Measurements from ENCODE around the gene BANP. TPM values are rescaled to one million over a fixed set of nuclear protein-coding genes. Genes with fewer than 3 reads are reported as not detected.
"Not testable (repeated sequence)": the region's sequence is repeated elsewhere in the genome, so short reads cannot be mapped to it uniquely, and the experiment has no call there.

Gene BANP
- total and polyA plus RNA-seq, 2 donors (not counting 1 experiment from before 2014, with no cell fraction given), result 9.3 to 31.0 TPM

DNA sequence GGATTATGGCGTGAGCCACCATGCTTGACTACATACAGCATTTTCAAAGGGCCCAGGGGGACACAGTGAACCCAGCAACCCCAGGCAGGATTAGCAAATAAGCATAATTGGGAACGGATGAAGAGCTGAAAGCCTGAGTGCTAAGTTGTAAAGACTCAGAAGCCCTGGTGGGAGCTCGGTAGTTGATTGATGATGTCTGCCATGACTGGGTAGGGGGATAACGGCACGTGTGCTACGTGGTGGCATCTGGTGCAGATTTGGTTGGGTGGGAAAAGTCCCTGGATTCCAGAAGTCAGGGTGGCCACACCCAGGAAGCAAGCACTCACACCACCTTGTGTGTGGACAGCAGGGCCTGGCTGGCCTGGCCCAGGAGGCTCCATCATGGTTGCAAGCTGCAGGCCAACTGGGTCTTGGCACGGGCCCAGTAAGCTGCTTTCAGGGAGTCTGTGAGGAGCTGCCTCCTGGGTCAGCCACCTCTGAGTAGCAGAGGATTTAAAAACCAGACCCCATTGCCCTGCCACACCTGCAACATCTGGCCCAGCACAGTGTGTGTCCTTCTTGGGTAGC is 154.4 kb downstream of the BANP start:
- DNase-seq (ENCODE audit: low read depth in 2 of 2); H3K4me3 ChIP-seq (replicated peaks in 1 of 4; ENCODE audit: control extremely low read depth in 1 of 4, insufficient read depth in 1 of 4, low read depth in 3 of 4, low read length in 4 of 4); H2AFZ ChIP-seq (ENCODE audit: low read length); H4K20me1 ChIP-seq (ENCODE audit: control insufficient read depth, extremely low read depth, insufficient read depth, low read length); H3K27ac ChIP-seq (ENCODE audit: insufficient read depth, low read length); H3K79me2 ChIP-seq (ENCODE audit: control insufficient read depth, insufficient read depth, low read length); H3K4me1 ChIP-seq (ENCODE audit: control insufficient read depth, extremely low read depth, insufficient read depth, low read length); H3K9me3 ChIP-seq (ENCODE audit: control insufficient read depth, insufficient read depth, low read depth, low read length); H3K36me3 ChIP-seq (ENCODE audit: control insufficient read depth, insufficient read depth, low read length); H3K9ac ChIP-seq (ENCODE audit: insufficient read depth, low read length); H3K4me2 ChIP-seq (ENCODE audit: extremely low read depth, insufficient read depth, low read length): not testable (repeated sequence)
- H3K27me3 ChIP-seq (ENCODE audit: control insufficient read depth, insufficient read depth, low read length), result peaks cover 15% of the 10 kb centered on the region

DNA sequence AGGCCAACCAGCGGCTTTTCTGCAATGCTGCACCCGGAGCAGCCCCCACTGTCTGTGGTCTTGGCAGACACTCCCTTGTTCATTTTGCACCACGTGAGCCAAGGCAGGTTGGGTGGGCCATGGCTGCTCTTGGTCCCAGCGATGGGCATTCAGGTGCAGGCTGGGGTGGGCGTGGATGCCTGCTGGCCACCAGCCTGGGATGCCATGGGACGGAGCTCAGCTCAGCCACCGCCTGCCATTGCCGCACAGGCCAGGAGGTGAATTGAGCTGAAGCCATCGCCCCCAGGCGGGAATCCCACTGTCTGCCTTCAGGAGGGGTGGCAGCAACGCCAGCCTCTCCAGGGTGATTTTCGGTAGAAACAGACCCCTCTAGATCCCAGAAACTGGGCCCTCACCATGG is 155.3 kb downstream of the BANP start:
- H3K4me1 ChIP-seq (ENCODE audit: control insufficient read depth, extremely low read depth, insufficient read depth, low read length); H3K79me2 ChIP-seq (ENCODE audit: control insufficient read depth, insufficient read depth, low read length); H3K9ac ChIP-seq (ENCODE audit: insufficient read depth, low read length); H3K27me3 ChIP-seq (ENCODE audit: control insufficient read depth, insufficient read depth, low read length); H3K27ac ChIP-seq (ENCODE audit: insufficient read depth, low read length); DNase-seq (ENCODE audit: low read depth in 2 of 2); H3K4me3 ChIP-seq (replicated peaks in 1 of 4; ENCODE audit: control extremely low read depth in 1 of 4, insufficient read depth in 1 of 4, low read depth in 3 of 4, low read length in 4 of 4); H3K9me3 ChIP-seq (ENCODE audit: control insufficient read depth, insufficient read depth, low read depth, low read length); H2AFZ ChIP-seq (ENCODE audit: low read length); H4K20me1 ChIP-seq (ENCODE audit: control insufficient read depth, extremely low read depth, insufficient read depth, low read length); H3K36me3 ChIP-seq (ENCODE audit: control insufficient read depth, insufficient read depth, low read length); H3K4me2 ChIP-seq (ENCODE audit: extremely low read depth, insufficient read depth, low read length): not testable (repeated sequence)

DNA sequence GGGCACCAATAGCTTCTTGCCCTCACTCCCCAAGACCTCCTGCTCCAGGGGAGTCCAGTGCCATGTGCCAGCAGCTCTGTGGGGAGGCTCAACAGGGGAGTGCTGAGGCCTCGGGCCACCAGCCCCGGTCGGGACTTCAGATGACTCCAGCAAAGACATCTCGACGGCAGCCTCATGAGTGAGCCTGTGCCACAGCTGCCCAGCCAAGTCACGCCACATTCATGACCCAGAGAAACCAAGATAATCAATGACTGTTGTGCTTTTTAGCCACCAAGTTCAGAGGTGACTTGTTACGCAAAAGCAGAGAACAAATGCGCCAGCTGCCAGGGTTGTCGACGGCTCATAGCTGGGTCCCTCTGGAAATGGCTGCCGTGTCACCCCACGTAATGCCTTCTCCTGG is 157.5 kb downstream of the BANP start:
- no peak for DNase-seq (ENCODE audit: low read depth in 2 of 2)
- Histone ChIP-seq H3K27me3 (ENCODE audit: control insufficient read depth, insufficient read depth, low read length) (peaks cover 9% of the 10 kb centered on the region), H3K36me3 (ENCODE audit: control insufficient read depth, insufficient read depth, low read length) (no peaks in the 10 kb centered on the region), H2AFZ (ENCODE audit: low read length) (no peak overlapping the region), H3K79me2 (ENCODE audit: control insufficient read depth, insufficient read depth, low read length) (no peaks in the 10 kb centered on the region), H3K4me3 (replicated peaks in 1 of 4; ENCODE audit: control extremely low read depth in 1 of 4, insufficient read depth in 1 of 4, low read depth in 3 of 4, low read length in 4 of 4) (no peak overlapping the region), H3K9me3 (ENCODE audit: control insufficient read depth, insufficient read depth, low read depth, low read length) (no peaks in the 10 kb centered on the region), H3K4me1 (ENCODE audit: control insufficient read depth, extremely low read depth, insufficient read depth, low read length) (no peaks in the 10 kb centered on the region), H4K20me1 (ENCODE audit: control insufficient read depth, extremely low read depth, insufficient read depth, low read length) (no peaks in the 10 kb centered on the region), H3K27ac (ENCODE audit: insufficient read depth, low read length) (no peak overlapping the region), H3K9ac (ENCODE audit: insufficient read depth, low read length) (no peak overlapping the region), H3K4me2 (ENCODE audit: extremely low read depth, insufficient read depth, low read length) (no peak overlapping the region)
- TF ChIP-seq, protein P1, sequence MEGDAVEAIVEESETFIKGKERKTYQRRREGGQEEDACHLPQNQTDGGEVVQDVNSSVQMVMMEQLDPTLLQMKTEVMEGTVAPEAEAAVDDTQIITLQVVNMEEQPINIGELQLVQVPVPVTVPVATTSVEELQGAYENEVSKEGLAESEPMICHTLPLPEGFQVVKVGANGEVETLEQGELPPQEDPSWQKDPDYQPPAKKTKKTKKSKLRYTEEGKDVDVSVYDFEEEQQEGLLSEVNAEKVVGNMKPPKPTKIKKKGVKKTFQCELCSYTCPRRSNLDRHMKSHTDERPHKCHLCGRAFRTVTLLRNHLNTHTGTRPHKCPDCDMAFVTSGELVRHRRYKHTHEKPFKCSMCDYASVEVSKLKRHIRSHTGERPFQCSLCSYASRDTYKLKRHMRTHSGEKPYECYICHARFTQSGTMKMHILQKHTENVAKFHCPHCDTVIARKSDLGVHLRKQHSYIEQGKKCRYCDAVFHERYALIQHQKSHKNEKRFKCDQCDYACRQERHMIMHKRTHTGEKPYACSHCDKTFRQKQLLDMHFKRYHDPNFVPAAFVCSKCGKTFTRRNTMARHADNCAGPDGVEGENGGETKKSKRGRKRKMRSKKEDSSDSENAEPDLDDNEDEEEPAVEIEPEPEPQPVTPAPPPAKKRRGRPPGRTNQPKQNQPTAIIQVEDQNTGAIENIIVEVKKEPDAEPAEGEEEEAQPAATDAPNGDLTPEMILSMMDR (conservative IDR thresholded peaks at IDR 0.05 in 1 of 2, IDR thresholded peaks at IDR 0.05 in 1 of 2; ENCODE audit: low read depth in 1 of 2, low read length in 2 of 2), result no peak
- no peak for TF ChIP-seq EZH2 (IDR thresholded peaks at IDR 0.05; ENCODE audit: low read length, missing control alignments)

DNA sequence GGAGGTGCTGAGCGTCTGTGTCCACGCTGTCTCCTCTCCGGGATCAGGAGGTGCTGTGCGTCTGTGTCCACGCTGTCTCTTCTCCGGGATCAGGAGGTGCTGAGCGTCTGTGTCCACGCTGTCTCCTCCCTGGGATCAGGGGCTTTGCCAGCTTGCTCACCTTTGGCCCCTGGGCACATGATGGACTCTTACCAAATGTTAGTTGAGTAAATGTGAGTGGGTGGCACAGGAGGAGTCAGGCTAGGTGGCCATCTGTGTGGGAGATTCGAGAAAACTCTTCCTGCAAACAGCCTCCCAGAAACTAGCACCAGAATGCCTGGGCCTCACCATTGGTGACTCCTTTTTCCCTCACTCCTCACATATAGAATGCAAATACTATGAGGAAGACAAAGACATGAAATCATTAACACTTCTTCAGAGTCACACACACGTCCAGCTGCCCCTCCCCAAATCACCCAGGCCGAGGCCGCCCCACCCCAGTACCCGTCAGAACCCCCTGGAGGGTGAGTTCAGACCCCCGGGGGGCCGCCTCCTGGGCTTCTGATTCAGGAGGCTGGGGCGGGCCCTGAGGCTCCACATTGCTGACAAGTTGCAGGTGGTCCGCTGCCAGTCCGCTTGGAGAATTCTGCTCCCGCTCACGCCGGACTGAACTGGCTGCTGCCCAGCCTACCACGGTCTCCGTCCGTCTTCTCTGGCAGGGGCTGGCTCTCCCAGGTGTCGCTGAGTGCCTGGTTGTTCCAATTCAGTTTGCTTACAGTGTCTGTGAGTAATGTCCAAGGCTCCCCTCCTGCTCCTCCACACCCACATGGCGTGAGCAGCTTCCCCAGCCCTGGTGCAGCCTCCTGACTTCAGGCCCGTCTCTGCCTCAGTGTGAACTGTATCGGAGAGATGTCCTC is 158.7 kb downstream of the BANP start:
- H3K79me2 ChIP-seq (ENCODE audit: control insufficient read depth, insufficient read depth, low read length); H3K4me1 ChIP-seq (ENCODE audit: control insufficient read depth, extremely low read depth, insufficient read depth, low read length); H4K20me1 ChIP-seq (ENCODE audit: control insufficient read depth, extremely low read depth, insufficient read depth, low read length); H3K4me2 ChIP-seq (ENCODE audit: extremely low read depth, insufficient read depth, low read length); H3K27ac ChIP-seq (ENCODE audit: insufficient read depth, low read length); H3K4me3 ChIP-seq (replicated peaks in 1 of 4; ENCODE audit: control extremely low read depth in 1 of 4, insufficient read depth in 1 of 4, low read depth in 3 of 4, low read length in 4 of 4); H2AFZ ChIP-seq (ENCODE audit: low read length); H3K36me3 ChIP-seq (ENCODE audit: control insufficient read depth, insufficient read depth, low read length); H3K9me3 ChIP-seq (ENCODE audit: control insufficient read depth, insufficient read depth, low read depth, low read length); H3K27me3 ChIP-seq (ENCODE audit: control insufficient read depth, insufficient read depth, low read length); H3K9ac ChIP-seq (ENCODE audit: insufficient read depth, low read length): not testable (repeated sequence)
- DNase-seq (ENCODE audit: low read depth in 2 of 2), result peak; percentile 26 to 36

DNA sequence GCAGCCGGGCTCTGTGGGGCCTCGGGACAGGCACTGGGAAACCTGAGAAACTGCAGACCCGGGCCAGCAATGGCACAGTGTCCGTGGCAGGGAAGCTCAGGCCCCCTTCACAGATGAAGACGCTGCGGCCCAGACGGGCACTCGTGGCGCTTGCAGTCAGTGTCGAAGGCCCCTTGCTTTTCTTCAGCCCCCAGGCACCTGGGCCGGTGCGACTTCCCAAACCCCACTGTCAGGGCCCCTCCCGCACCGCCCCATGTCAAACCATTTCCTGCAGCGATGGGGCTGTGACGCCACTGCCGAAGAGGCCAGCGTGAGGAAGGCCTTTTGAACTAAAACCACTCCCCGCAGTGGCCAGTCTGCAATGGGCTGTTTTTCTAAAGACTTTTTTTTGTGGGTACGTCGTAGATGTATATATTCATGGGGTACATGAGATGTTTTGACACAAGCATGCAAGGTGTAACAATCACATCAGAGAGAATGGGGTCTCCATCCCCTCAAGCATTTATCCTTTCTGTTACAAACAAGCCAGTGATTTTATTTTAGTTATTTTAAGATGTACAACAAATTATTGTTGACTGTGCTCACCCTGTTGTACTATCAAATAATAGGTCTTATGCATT is 159.8 kb downstream of the BANP start:
- not testable (repeated sequence) for H3K9ac ChIP-seq (ENCODE audit: insufficient read depth, low read length); H3K4me1 ChIP-seq (ENCODE audit: control insufficient read depth, extremely low read depth, insufficient read depth, low read length); H3K36me3 ChIP-seq (ENCODE audit: control insufficient read depth, insufficient read depth, low read length); H3K4me3 ChIP-seq (replicated peaks in 1 of 4; ENCODE audit: control extremely low read depth in 1 of 4, insufficient read depth in 1 of 4, low read depth in 3 of 4, low read length in 4 of 4); H3K4me2 ChIP-seq (ENCODE audit: extremely low read depth, insufficient read depth, low read length); H2AFZ ChIP-seq (ENCODE audit: low read length); H3K27me3 ChIP-seq (ENCODE audit: control insufficient read depth, insufficient read depth, low read length); H3K79me2 ChIP-seq (ENCODE audit: control insufficient read depth, insufficient read depth, low read length); H3K27ac ChIP-seq (ENCODE audit: insufficient read depth, low read length); H3K9me3 ChIP-seq (ENCODE audit: control insufficient read depth, insufficient read depth, low read depth, low read length); DNase-seq (ENCODE audit: low read depth in 2 of 2); H4K20me1 ChIP-seq (ENCODE audit: control insufficient read depth, extremely low read depth, insufficient read depth, low read length)

DNA sequence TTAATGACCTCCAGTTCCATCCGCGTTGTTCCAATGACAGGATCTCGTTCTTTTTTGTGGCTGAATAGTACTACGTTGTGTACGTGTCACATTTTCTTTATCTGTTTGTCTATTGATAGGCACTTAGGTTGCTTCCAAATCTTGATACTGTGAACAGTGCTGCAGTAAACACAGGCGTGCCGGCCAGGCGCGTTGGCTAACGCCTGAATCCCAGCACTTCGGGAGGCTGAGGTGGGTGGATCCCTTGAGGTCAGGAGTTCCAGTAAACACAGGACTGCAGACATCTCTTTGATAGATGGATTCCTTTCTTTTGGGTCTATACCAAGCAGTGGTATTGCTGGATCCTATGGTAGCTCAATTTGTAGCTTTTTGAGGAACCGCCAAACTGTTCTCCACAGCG is 160.7 kb downstream of the BANP start:
- H3K9me3 ChIP-seq (ENCODE audit: control insufficient read depth, insufficient read depth, low read depth, low read length); H3K27ac ChIP-seq (ENCODE audit: insufficient read depth, low read length); DNase-seq (ENCODE audit: low read depth in 2 of 2); H3K9ac ChIP-seq (ENCODE audit: insufficient read depth, low read length); H3K4me1 ChIP-seq (ENCODE audit: control insufficient read depth, extremely low read depth, insufficient read depth, low read length); H3K36me3 ChIP-seq (ENCODE audit: control insufficient read depth, insufficient read depth, low read length); H3K27me3 ChIP-seq (ENCODE audit: control insufficient read depth, insufficient read depth, low read length); H3K4me2 ChIP-seq (ENCODE audit: extremely low read depth, insufficient read depth, low read length); H4K20me1 ChIP-seq (ENCODE audit: control insufficient read depth, extremely low read depth, insufficient read depth, low read length); H3K4me3 ChIP-seq (replicated peaks in 1 of 4; ENCODE audit: control extremely low read depth in 1 of 4, insufficient read depth in 1 of 4, low read depth in 3 of 4, low read length in 4 of 4); H3K79me2 ChIP-seq (ENCODE audit: control insufficient read depth, insufficient read depth, low read length); H2AFZ ChIP-seq (ENCODE audit: low read length): not testable (repeated sequence)

All from fibroblast of lung (primary cell).